ENCODE results near the gene DCANP1. TPM values are rescaled to one million over a fixed set of nuclear protein-coding genes. Genes with fewer than 3 reads are reported as not detected.

Gene DCANP1
- total and polyA plus RNA-seq, 2 donors from 2014 or later, result not detected

DNA sequence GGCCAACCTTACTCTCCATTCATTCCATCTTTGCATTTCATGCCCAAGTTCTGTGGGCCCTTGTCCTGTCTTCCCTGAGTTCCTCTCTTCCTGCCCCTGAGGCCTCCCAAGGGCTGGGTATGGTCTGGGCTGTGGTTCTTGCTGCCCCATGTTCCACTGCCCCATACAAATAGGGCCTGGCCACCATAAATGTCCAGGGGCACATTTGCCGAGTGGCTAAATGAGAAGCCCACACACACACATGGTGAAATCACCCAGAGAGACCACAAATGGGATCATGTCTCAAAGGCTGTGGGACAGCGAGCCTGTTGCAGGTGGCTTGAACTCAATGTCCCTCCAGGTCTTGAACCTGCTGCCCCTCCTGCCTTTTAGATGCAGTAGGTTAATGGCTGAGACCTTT lies 3.8 kb upstream of the DCANP1 start:
- FAIRE-seq (no peak), DNase-seq (no peak)
- no peaks in the 10 kb centered on the region for H3K27me3 ChIP-seq (ENCODE audit: control insufficient read depth, insufficient read depth, low read length)
- H3K36me3 ChIP-seq (ENCODE audit: control insufficient read depth in 2 of 3, insufficient read depth in 3 of 3, low read length in 3 of 3), result no peaks in the 10 kb centered on the region
- no peaks in the 10 kb centered on the region for H3K9me3 ChIP-seq (ENCODE audit: control insufficient read depth in 2 of 3, insufficient read depth in 1 of 3, low read length in 3 of 3)
- TF ChIP-seq, protein P1, sequence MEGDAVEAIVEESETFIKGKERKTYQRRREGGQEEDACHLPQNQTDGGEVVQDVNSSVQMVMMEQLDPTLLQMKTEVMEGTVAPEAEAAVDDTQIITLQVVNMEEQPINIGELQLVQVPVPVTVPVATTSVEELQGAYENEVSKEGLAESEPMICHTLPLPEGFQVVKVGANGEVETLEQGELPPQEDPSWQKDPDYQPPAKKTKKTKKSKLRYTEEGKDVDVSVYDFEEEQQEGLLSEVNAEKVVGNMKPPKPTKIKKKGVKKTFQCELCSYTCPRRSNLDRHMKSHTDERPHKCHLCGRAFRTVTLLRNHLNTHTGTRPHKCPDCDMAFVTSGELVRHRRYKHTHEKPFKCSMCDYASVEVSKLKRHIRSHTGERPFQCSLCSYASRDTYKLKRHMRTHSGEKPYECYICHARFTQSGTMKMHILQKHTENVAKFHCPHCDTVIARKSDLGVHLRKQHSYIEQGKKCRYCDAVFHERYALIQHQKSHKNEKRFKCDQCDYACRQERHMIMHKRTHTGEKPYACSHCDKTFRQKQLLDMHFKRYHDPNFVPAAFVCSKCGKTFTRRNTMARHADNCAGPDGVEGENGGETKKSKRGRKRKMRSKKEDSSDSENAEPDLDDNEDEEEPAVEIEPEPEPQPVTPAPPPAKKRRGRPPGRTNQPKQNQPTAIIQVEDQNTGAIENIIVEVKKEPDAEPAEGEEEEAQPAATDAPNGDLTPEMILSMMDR (IDR thresholded peaks at IDR 0.05; ENCODE audit: borderline replicate concordance, extremely low read depth, insufficient read depth), result no peak
- intact Hi-C loops (cut with DNase I), result no loop called here
- H3K4me1 ChIP-seq (ENCODE audit: control insufficient read depth in 2 of 3, insufficient read depth in 2 of 3, low read depth in 1 of 3, low read length in 3 of 3), result no peaks in the 10 kb centered on the region
- H3K27ac ChIP-seq (ENCODE audit: low read depth in 2 of 2, low read length in 2 of 2), result no peak overlapping the region
- H3K4me3 ChIP-seq (ENCODE audit: low read length in 3 of 3), result no peak overlapping the region
- no peak overlapping the region for H3K9ac ChIP-seq (ENCODE audit: low read length in 3 of 3)

- Histone ChIP-seq H3K4me3 (ENCODE audit: low read length in 3 of 3) (no peak overlapping the region), H3K36me3 (ENCODE audit: control insufficient read depth in 2 of 3, insufficient read depth in 3 of 3, low read length in 3 of 3) (no peaks in the 10 kb centered on the region), H3K4me1 (ENCODE audit: control insufficient read depth in 2 of 3, insufficient read depth in 2 of 3, low read depth in 1 of 3, low read length in 3 of 3) (no peaks in the 10 kb centered on the region), H3K9ac (ENCODE audit: low read length in 3 of 3) (no peak overlapping the region), H3K27me3 (ENCODE audit: control insufficient read depth, insufficient read depth, low read length) (no peaks in the 10 kb centered on the region), H3K9me3 (ENCODE audit: control insufficient read depth in 2 of 3, insufficient read depth in 1 of 3, low read length in 3 of 3) (no peaks in the 10 kb centered on the region), H3K27ac (ENCODE audit: low read depth in 2 of 2, low read length in 2 of 2) (no peak overlapping the region)
- intact Hi-C loops (cut with DNase I), result no loop called here
- DNase-seq (no peak), FAIRE-seq (no peak)
- TF ChIP-seq, protein P1 (IDR thresholded peaks at IDR 0.05; ENCODE audit: borderline replicate concordance, extremely low read depth, insufficient read depth), result no peak
These were observed 3.2 kb upstream of the DCANP1 start for GRCh38 chr5:135450336-135450735.

DNA sequence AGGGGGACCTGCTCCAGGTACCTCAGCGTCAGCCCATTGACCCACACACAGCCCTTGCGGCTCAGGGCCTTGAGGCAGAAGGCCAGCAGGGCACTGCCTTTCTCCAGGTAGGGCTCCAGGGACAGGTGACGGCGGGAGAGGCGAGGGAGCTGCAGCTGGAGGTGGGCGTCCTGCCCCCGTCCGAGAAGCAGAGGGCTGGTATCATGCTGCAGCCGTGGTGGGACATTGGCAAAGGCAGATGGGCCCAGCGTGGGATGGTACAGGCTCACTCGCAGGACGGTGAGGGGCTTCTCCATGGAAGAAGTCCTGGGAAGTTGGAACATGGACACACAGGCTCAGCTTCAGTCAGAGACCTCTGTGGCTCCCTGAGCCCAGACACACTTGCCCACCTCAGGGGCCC lies 2.5 kb upstream of the DCANP1 start:
- Histone ChIP-seq H3K9me3 (ENCODE audit: control insufficient read depth in 2 of 3, insufficient read depth in 1 of 3, low read length in 3 of 3) (no peaks in the 10 kb centered on the region), H3K27me3 (ENCODE audit: control insufficient read depth, insufficient read depth, low read length) (no peaks in the 10 kb centered on the region), H3K4me3 (ENCODE audit: low read length in 3 of 3) (no peak overlapping the region), H3K36me3 (ENCODE audit: control insufficient read depth in 2 of 3, insufficient read depth in 3 of 3, low read length in 3 of 3) (no peaks in the 10 kb centered on the region), H3K9ac (ENCODE audit: low read length in 3 of 3) (no peak overlapping the region), H3K4me1 (ENCODE audit: control insufficient read depth in 2 of 3, insufficient read depth in 2 of 3, low read depth in 1 of 3, low read length in 3 of 3) (no peaks in the 10 kb centered on the region), H3K27ac (ENCODE audit: low read depth in 2 of 2, low read length in 2 of 2) (no peak overlapping the region)
- intact Hi-C loops (cut with DNase I), result no loop called here
- TF ChIP-seq, protein P1 (IDR thresholded peaks at IDR 0.05; ENCODE audit: borderline replicate concordance, extremely low read depth, insufficient read depth), result no peak
- DNase-seq (no peak), FAIRE-seq (no peak)
